GM23248 (cell line): Measurements from ENCODE around the gene ATF5. TPM values are rescaled to one million over a fixed set of nuclear protein-coding genes. Genes with fewer than 3 reads are reported as not detected.

Experiments used
- DNase-seq: peaks from one replicate; pipeline ENCODE4 v3.0.0-alpha.2; 2015
- H2AFZ ChIP-seq: fragments of 200-600 bp; sonication (generic); 2 replicates; pipeline ENCODE4 v1.6.1; 2016; ENCODE audit warnings: antibody characterized with exemption
- H3F3A ChIP-seq: fragments of 200-600 bp; sonication (generic); 2 replicates; pipeline ENCODE4 v1.6.1; 2016; ENCODE audit warnings: mild to moderate bottlenecking, antibody characterized with exemption, mixed run types; ENCODE audit not compliant: insufficient read depth
- H3K27ac ChIP-seq: fragments of 200-600 bp; sonication (generic); 2 replicates; pipeline ENCODE4 v1.5.1; 2016; ENCODE audit warnings: mild to moderate bottlenecking
- H3K27me3 ChIP-seq: fragments of 200-600 bp; sonication (generic); replicated peaks from 2 replicates; pipeline ENCODE4 v1.6.1; 2016; ENCODE audit warnings: mild to moderate bottlenecking; ENCODE audit not compliant: insufficient read depth
- H3K36me3 ChIP-seq: fragments of 200-600 bp; sonication (generic); 2 replicates; pipeline ENCODE4 v1.6.1; 2016; ENCODE audit warnings: low read depth, mild to moderate bottlenecking
- H3K4me1 ChIP-seq: fragments of 200-600 bp; sonication (generic); 2 replicates; pipeline ENCODE4 v1.6.1; 2016; ENCODE audit warnings: mild to moderate bottlenecking; ENCODE audit not compliant: insufficient read depth
- H3K4me2 ChIP-seq: fragments of 200-600 bp; sonication (generic); one replicate; pipeline ENCODE4 v1.6.1; 2016; ENCODE audit warnings: mild to moderate bottlenecking; ENCODE audit not compliant: unreplicated experiment
- H3K4me3 ChIP-seq: fragments of 200-600 bp; sonication (generic); 2 replicates; pipeline ENCODE4 v1.5.1; 2016; ENCODE audit warnings: mild to moderate bottlenecking
- H3K79me2 ChIP-seq: fragments of 200-600 bp; sonication (generic); 2 replicates; pipeline ENCODE4 v1.6.1; 2016; ENCODE audit warnings: mild to moderate bottlenecking; ENCODE audit not compliant: insufficient read depth
- H3K9ac ChIP-seq: fragments of 200-600 bp; sonication (generic); 2 replicates; pipeline ENCODE4 v1.6.1; 2016; ENCODE audit warnings: mild to moderate bottlenecking
- H3K9me2 ChIP-seq: fragments of 200-600 bp; sonication (generic); 2 replicates; pipeline ENCODE4 v1.6.1; 2016; ENCODE audit warnings: mixed run types, mild to moderate bottlenecking, moderate library complexity; ENCODE audit not compliant: insufficient read depth
- H3K9me3 ChIP-seq: fragments of 200-600 bp; sonication (generic); one replicate; pipeline ENCODE4 v1.6.1; 2017; ENCODE audit warnings: low read depth
- H4K20me1 ChIP-seq: fragments of 200-600 bp; sonication (generic); 2 replicates; pipeline ENCODE4 v1.6.0; 2016; ENCODE audit not compliant: insufficient read depth
- EZH2 ChIP-seq: fragments of 200-600 bp; sonication (generic); IDR thresholded peaks from 2 replicates; pipeline ENCODE4 v1.6.1; 2018; ENCODE audit warnings: antibody characterized with exemption, mild to moderate bottlenecking; ENCODE audit not compliant: insufficient read depth, poor library complexity, severe bottlenecking
- EZH2phosphoT487 ChIP-seq: fragments of 200-600 bp; sonication (generic); IDR thresholded peaks from 2 replicates; pipeline ENCODE4 v1.6.1; 2018; ENCODE audit warnings: antibody characterized with exemption, moderate library complexity, mild to moderate bottlenecking, low read depth; ENCODE audit not compliant: insufficient read depth
- WGBS, 2 experiments: methylation state at CpG; one replicate each; pipeline ENCODE4 v1.1.6; 2015 to 2017; ENCODE audit warnings: low lambda C conversion rate in 2 of 2, low coverage in 1 of 2; ENCODE audit errors: missing lambda C conversion rate in 2 of 2; 5-methylcytosine and 5-hydroxymethylcytosine counted together
- in situ Hi-C: fragments of 300-500 bp; cut with MboI; formaldehyde crosslinking; loops from 2 replicates; pipeline ENCODE4 v1.15.0; 2020
- polyA plus RNA-seq: library from polyadenylated mRNA; unstranded; fragments of >200 nt; fragmentation: Nextera tagmentation; extraction: Ambion mirVana; gene quantifications from 2 replicates; pipeline ENCODE4 v1.2.1, GENCODE V29; 2016
- total RNA-seq: library from RNA; depleted of rRNA; stranded (reverse); fragments of >200 nt; shearing (Covaris generic); gene quantifications from 2 replicates; pipeline ENCODE4 v1.2.3, GENCODE V29; 2014

The ATF5 gene
- total and polyA plus RNA-seq, 2 experiments from 2014 or later = 8.9 TPM

GRCh38 chr19:49953416-49953815 lies 24.4 kb downstream of the ATF5 start:
- no peak overlapping the region for H3K4me2 ChIP-seq
- no peaks in the 10 kb centered on the region for H4K20me1 ChIP-seq
- H3K9me3 ChIP-seq = no peaks in the 10 kb centered on the region
- WGBS, 2 experiments = 70 to 73% methylated on average over 6 to 7 of the region's 7 CpGs
- no peaks in the 10 kb centered on the region for H3K36me3 ChIP-seq
- H3K27ac ChIP-seq = no peak overlapping the region
- H3F3A ChIP-seq = no peaks in the 10 kb centered on the region
- no peak for DNase-seq
- H3K4me1 ChIP-seq = no peaks in the 10 kb centered on the region; the same call in 1 of the 2 replicates
- in situ Hi-C loops = no loop called here
- H3K9ac ChIP-seq = no peak overlapping the region
- H3K4me3 ChIP-seq = no peak overlapping the region
- no peaks in the 10 kb centered on the region for H3K9me2 ChIP-seq
- TF ChIP-seq EZH2phosphoT487 (no peak), EZH2 (no peak)
- H2AFZ ChIP-seq = no peak overlapping the region
- peaks cover 10% of the 10 kb centered on the region for H3K27me3 ChIP-seq
- no peaks in the 10 kb centered on the region for H3K79me2 ChIP-seq

DNA sequence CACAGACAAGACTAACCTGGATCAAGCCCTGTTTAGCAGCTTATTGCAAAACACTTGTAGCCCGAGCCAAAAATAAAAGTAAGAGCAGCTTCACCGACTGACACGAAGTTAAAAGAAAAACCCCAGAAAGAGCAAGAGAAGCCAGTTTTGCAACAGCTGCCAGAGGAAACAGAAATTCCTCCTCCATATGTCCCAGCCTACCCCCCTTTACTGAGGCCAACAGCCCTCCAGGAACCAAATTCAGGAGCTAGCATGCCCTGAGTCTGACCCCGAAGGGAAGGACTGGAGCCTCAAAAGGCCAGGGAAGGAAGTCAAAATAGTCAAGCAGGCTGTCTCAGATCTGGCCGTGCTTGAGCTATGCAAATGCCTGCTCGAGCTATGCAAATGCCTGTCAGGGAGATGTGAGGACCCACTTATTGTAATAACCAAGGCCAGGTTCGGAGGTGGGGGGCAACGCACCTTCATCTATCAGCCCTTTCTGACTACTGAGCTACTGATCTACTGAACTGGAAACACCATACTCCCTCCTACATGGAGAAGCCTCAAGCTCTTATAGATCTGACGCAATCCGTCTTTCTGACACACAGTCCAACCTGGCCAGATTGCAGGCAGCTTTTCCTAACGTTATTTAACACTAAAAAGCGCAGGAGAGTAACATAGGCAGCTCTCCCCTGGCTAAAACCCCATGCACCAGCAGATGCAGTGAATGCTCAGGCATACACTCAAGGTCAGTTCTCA lies 25.3 kb downstream of the ATF5 start:
- no peaks in the 10 kb centered on the region for H3K9me2 ChIP-seq
- H3K4me2 ChIP-seq = no peak overlapping the region
- no peak overlapping the region for H3K9ac ChIP-seq
- H3K27ac ChIP-seq = no peak overlapping the region
- no peaks in the 10 kb centered on the region for H3K36me3 ChIP-seq
- H3K79me2 ChIP-seq = no peaks in the 10 kb centered on the region
- H3K27me3 ChIP-seq = peaks cover 10% of the 10 kb centered on the region
- H3K4me3 ChIP-seq = no peak overlapping the region
- TF ChIP-seq EZH2phosphoT487 = no peak
- no peak for TF ChIP-seq EZH2
- no peaks in the 10 kb centered on the region for H3K9me3 ChIP-seq
- H2AFZ ChIP-seq = no peak overlapping the region
- H3F3A ChIP-seq = no peaks in the 10 kb centered on the region
- H4K20me1 ChIP-seq = no peaks in the 10 kb centered on the region
- WGBS, 2 experiments = 24 to 30% methylated on average over 12 of the region's 12 CpGs
- DNase-seq = peak; percentile 27
- H3K4me1 ChIP-seq = no peaks in the 10 kb centered on the region; the same call in 1 of the 2 replicates
- in situ Hi-C loops = no loop called here

- H3F3A ChIP-seq = no peaks in the 10 kb centered on the region
- H3K36me3 ChIP-seq = no peaks in the 10 kb centered on the region
- no peak overlapping the region for H3K9ac ChIP-seq
- no peak for DNase-seq
- no peaks in the 10 kb centered on the region; the same call in 1 of the 2 replicates for H3K4me1 ChIP-seq
- 74 to 76% methylated on average over 11 of the region's 11 CpGs for WGBS, 2 experiments
- no peaks in the 10 kb centered on the region for H3K9me2 ChIP-seq
- H3K4me2 ChIP-seq = no peak overlapping the region
- in situ Hi-C loops = no loop called here
- no peaks in the 10 kb centered on the region for H3K79me2 ChIP-seq
- H4K20me1 ChIP-seq = no peaks in the 10 kb centered on the region
- no peak overlapping the region for H3K27ac ChIP-seq
- peaks cover 10% of the 10 kb centered on the region; the same call in 1 of the 2 replicates for H3K27me3 ChIP-seq
- H3K9me3 ChIP-seq = no peaks in the 10 kb centered on the region
- no peak overlapping the region for H3K4me3 ChIP-seq
- no peak overlapping the region for H2AFZ ChIP-seq
- TF ChIP-seq EZH2 = no peak
- no peak for TF ChIP-seq EZH2phosphoT487
Observed at GRCh38 chr19:49954933-49955332, 25.9 kb downstream of the ATF5 start.

- no peaks in the 10 kb centered on the region for H3K79me2 ChIP-seq
- H3K36me3 ChIP-seq = no peaks in the 10 kb centered on the region
- no peak overlapping the region for H3K4me3 ChIP-seq
- no peak for DNase-seq
- H3K27me3 ChIP-seq = peaks cover 10% of the 10 kb centered on the region; the same call in 1 of the 2 replicates
- WGBS, 2 experiments = 79 to 83% methylated on average over 9 of the region's 9 CpGs
- H2AFZ ChIP-seq = no peak overlapping the region
- no peaks in the 10 kb centered on the region for H3F3A ChIP-seq
- TF ChIP-seq EZH2phosphoT487 = no peak
- no peak for TF ChIP-seq EZH2
- H3K9ac ChIP-seq = no peak overlapping the region
- in situ Hi-C loops = no loop called here
- H3K4me2 ChIP-seq = no peak overlapping the region
- H3K9me2 ChIP-seq = no peaks in the 10 kb centered on the region
- H3K4me1 ChIP-seq = no peaks in the 10 kb centered on the region; the same call in 1 of the 2 replicates
- H3K9me3 ChIP-seq = no peaks in the 10 kb centered on the region
- no peak overlapping the region for H3K27ac ChIP-seq
- H4K20me1 ChIP-seq = no peaks in the 10 kb centered on the region
Observed at GRCh38 chr19:49956115-49956495, 27.1 kb downstream of the ATF5 start.
